ENCODE data around the gene BMAL1.

BMAL1 gene

DNA sequence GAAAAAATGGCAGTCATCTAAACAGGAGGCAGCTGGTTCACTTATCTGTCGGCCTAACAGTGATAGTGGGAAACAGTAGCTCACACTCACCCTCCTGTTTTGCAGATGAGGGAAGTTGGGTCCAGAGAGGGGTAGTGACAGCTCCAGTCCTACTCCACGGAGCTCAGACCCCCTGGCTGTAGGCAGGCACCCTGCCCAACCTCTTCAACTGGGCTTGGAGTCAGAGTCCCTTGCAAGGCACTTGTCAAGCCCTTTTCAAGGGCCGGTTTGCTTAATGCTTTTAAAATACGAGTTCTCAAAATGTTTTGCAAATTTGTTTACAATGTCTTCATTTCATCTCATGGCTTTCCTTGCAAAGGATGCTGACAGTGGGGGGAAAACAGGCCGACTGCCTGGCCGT is 75.1 kb downstream of the BMAL1 start:
- no peak for DNase-seq (ENCODE audit: low read depth, low spot score)
- Histone ChIP-seq H3K4me3 (no peak overlapping the region), H3K9ac (ENCODE audit: insufficient read length) (no peak overlapping the region), H3K36me3 (ENCODE audit: insufficient read depth, low read length) (no peaks in the 10 kb centered on the region), H3K27ac (no peak overlapping the region), H3K9me3 (ENCODE audit: low read depth, low read length) (no peaks in the 10 kb centered on the region)
- TF ChIP-seq EZH2 (IDR thresholded peaks at IDR 0.05) (no peak), FOXP2 (optimal IDR thresholded peaks at IDR 0.05; ENCODE audit: control extremely low read depth, extremely low read length, insufficient read depth) (no peak), POLR2AphosphoS5 (IDR thresholded peaks at IDR 0.05; ENCODE audit: borderline replicate concordance, low read depth, low read length) (no peak)

- no peak for DNase-seq (ENCODE audit: low read depth, low spot score)
- no peak overlapping the region for H3K4me3 ChIP-seq
- H3K9me3 ChIP-seq (ENCODE audit: low read depth, low read length) = no peaks in the 10 kb centered on the region
- H3K27ac ChIP-seq = no peak overlapping the region
- TF ChIP-seq POLR2AphosphoS5 (IDR thresholded peaks at IDR 0.05; ENCODE audit: borderline replicate concordance, low read depth, low read length) (no peak), FOXP2 (optimal IDR thresholded peaks at IDR 0.05; ENCODE audit: control extremely low read depth, extremely low read length, insufficient read depth) (no peak), EZH2 (IDR thresholded peaks at IDR 0.05) (no peak)
- H3K36me3 ChIP-seq (ENCODE audit: insufficient read depth, low read length) = no peaks in the 10 kb centered on the region
- H3K9ac ChIP-seq (ENCODE audit: insufficient read length) = no peak overlapping the region
Measured at GRCh38 chr11:13354335-13354734, 76.7 kb downstream of the BMAL1 start.

- DNase-seq (ENCODE audit: low read depth, low spot score) = no peak
Measured at GRCh38 chr11:13355191-13355590, 77.6 kb downstream of the BMAL1 start.

GRCh38 chr11:13357232-13357631 is 79.6 kb downstream of the BMAL1 start:
- Histone ChIP-seq H3K4me3 (no peak overlapping the region), H3K27ac (no peak overlapping the region), H3K9me3 (ENCODE audit: low read depth, low read length) (no peaks in the 10 kb centered on the region), H3K9ac (ENCODE audit: insufficient read length) (no peak overlapping the region), H3K36me3 (ENCODE audit: insufficient read depth, low read length) (no peaks in the 10 kb centered on the region)
- no peak for TF ChIP-seq POLR2AphosphoS5 (IDR thresholded peaks at IDR 0.05; ENCODE audit: borderline replicate concordance, low read depth, low read length)
- DNase-seq (ENCODE audit: low read depth, low spot score) = no peak

More at GRCh38 chr11:13355191-13355590, 77.6 kb downstream of the BMAL1 start:
- TF ChIP-seq FOXP2 (optimal IDR thresholded peaks at IDR 0.05; ENCODE audit: control extremely low read depth, extremely low read length, insufficient read depth) = no peak
- no peak overlapping the region for H3K4me3 ChIP-seq
- H3K9me3 ChIP-seq (ENCODE audit: low read depth, low read length) = no peaks in the 10 kb centered on the region
- H3K9ac ChIP-seq (ENCODE audit: insufficient read length) = no peak overlapping the region
- H3K36me3 ChIP-seq (ENCODE audit: insufficient read depth, low read length) = no peaks in the 10 kb centered on the region
- no peak overlapping the region for H3K27ac ChIP-seq

DNA sequence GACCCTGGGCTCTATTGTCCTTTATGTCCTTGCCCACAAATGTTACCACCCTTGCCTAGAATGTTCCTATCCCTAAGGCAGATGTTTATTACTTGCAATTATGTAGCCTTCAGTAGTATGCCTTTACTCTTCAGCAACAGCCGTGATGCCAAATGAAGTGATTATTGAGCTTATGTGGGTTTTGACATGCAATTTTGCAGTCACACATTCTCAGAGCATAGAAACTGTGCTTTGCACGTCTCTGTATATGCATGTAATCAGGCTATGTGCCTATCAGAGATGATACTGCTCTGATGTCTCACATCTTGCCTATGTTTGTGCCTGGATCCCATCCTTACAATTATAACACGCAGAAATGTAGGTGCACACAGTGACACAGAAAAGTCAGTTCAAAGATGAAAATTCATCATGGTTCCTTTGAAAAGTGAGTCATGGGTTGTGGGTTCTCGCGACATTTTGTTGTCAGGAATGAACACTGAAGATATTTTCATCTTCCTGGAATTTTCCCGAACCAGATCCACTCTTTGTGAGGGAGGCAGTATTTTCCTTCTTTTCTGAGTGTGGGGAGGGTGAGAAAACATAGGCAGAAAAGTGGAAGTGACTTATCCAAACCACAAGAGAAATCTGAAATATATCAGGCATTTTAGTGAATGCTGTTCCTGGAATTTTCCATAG is 81.1 kb downstream of the BMAL1 start:
- H3K36me3 ChIP-seq (ENCODE audit: insufficient read depth, low read length) = no peaks in the 10 kb centered on the region
- no peak overlapping the region for H3K27ac ChIP-seq
- no peak for TF ChIP-seq POLR2AphosphoS5 (IDR thresholded peaks at IDR 0.05; ENCODE audit: borderline replicate concordance, low read depth, low read length)
- no peak for TF ChIP-seq EZH2 (IDR thresholded peaks at IDR 0.05)
- no peak for TF ChIP-seq FOXP2 (optimal IDR thresholded peaks at IDR 0.05; ENCODE audit: control extremely low read depth, extremely low read length, insufficient read depth)
- H3K9ac ChIP-seq (ENCODE audit: insufficient read length) = no peak overlapping the region
- H3K4me3 ChIP-seq = no peak overlapping the region
- no peaks in the 10 kb centered on the region for H3K9me3 ChIP-seq (ENCODE audit: low read depth, low read length)
- no peak for DNase-seq (ENCODE audit: low read depth, low spot score)

DNA sequence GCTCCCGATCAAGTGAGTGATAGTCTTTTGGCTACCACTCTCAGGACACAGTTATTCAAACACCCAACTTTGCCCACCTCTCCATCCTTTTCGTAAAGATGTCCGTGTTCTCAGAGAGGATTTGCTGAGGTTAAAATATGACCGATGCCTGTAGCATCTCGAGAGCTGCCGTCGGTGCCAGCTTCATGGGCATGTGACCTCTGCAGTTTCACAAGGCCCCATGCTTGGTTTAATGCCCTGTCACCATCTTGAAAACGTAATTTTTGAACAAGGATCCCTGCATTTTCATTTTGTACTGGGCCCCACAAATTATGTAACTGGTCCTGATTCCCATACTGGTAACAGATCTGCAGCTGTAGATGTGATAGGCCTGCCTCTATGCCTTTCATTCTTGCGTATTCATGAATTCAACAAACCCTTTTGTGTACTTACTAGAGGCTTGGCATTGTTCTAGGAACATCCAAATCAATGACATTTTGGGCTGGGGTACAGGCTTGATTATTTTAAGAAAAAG is 85.1 kb downstream of the BMAL1 start:
- TF ChIP-seq FOXP2 (optimal IDR thresholded peaks at IDR 0.05; ENCODE audit: control extremely low read depth, extremely low read length, insufficient read depth) (no peak), EZH2 (IDR thresholded peaks at IDR 0.05) (no peak), POLR2AphosphoS5 (IDR thresholded peaks at IDR 0.05; ENCODE audit: borderline replicate concordance, low read depth, low read length) (no peak)
- no peak overlapping the region for H3K27ac ChIP-seq
- no peaks in the 10 kb centered on the region for H3K9me3 ChIP-seq (ENCODE audit: low read depth, low read length)
- no peak overlapping the region for H3K9ac ChIP-seq (ENCODE audit: insufficient read length)
- DNase-seq (ENCODE audit: low read depth, low spot score) = no peak
- H3K4me3 ChIP-seq = no peak overlapping the region
- no peaks in the 10 kb centered on the region for H3K36me3 ChIP-seq (ENCODE audit: insufficient read depth, low read length)

DNA sequence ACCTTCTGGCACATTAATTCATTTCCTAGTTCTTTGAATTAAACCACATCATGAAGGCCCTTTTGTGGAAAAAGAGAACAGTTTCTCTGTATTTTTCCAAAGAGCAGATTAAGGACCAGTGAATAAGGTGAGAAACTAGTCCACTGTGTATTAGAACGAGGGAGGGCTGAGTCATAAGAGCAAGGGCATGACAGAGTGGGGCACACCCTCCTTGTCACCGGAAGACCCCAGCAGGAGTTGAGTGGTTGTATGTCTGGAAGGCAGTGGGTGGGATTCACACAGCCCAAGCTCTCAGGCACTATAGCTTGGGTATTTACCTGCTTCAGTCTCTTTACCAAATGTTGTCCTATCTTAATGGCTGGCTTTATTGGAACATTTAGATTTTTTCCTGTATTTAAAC is 86.8 kb downstream of the BMAL1 start:
- H3K4me3 ChIP-seq = no peak overlapping the region
- no peaks in the 10 kb centered on the region for H3K9me3 ChIP-seq (ENCODE audit: low read depth, low read length)
- no peak overlapping the region for H3K27ac ChIP-seq
- H3K9ac ChIP-seq (ENCODE audit: insufficient read length) = no peak overlapping the region
- no peak for TF ChIP-seq EZH2 (IDR thresholded peaks at IDR 0.05)
- no peak for TF ChIP-seq POLR2AphosphoS5 (IDR thresholded peaks at IDR 0.05; ENCODE audit: borderline replicate concordance, low read depth, low read length)
- TF ChIP-seq FOXP2 (optimal IDR thresholded peaks at IDR 0.05; ENCODE audit: control extremely low read depth, extremely low read length, insufficient read depth) = no peak
- H3K36me3 ChIP-seq (ENCODE audit: insufficient read depth, low read length) = no peaks in the 10 kb centered on the region
- DNase-seq (ENCODE audit: low read depth, low spot score) = no peak

DNA sequence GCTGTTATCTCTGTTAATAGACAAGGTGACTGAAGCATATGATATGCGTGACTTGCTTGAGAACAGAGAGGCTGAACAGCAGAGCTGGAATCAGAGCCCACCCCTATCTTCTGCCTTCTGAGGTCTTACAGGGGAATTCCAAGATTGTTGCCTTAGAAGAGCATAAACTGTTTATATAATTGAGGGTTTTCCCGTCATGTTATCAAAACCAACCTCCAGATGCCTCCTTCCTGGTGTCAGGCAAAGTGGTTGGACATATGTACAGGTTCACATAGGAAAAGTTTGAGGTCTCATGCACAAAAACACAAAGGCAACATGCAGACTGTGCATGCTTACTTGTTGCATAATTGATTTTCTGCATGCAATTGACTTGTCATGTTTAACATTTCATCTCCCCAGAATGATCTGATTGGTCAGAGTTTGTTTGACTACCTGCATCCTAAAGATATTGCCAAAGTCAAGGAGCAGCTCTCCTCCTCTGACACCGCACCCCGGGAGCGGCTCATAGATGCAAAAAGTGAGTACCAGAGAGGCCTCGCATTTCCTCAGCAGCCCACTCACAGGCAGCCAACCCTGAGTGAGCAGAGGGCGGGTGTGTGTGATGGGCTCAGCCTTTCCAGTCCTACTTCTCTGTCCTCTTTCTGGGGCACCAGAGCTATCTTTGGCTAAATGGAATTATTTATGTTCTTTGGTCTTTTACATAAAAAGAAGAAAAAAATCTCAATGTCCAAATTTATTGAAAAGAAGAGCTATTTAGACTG is 88.9 kb downstream of the BMAL1 start:
- H3K36me3 ChIP-seq (ENCODE audit: insufficient read depth, low read length) = no peaks in the 10 kb centered on the region
- DNase-seq (ENCODE audit: low read depth, low spot score) = no peak
- H3K9ac ChIP-seq (ENCODE audit: insufficient read length) = no peak overlapping the region
- H3K9me3 ChIP-seq (ENCODE audit: low read depth, low read length) = no peaks in the 10 kb centered on the region
- H3K27ac ChIP-seq = no peak overlapping the region
- TF ChIP-seq EZH2 (IDR thresholded peaks at IDR 0.05) = no peak
- TF ChIP-seq POLR2AphosphoS5 (IDR thresholded peaks at IDR 0.05; ENCODE audit: borderline replicate concordance, low read depth, low read length) = no peak
- TF ChIP-seq FOXP2 (optimal IDR thresholded peaks at IDR 0.05; ENCODE audit: control extremely low read depth, extremely low read length, insufficient read depth) = no peak
- no peak overlapping the region for H3K4me3 ChIP-seq
